Measurements from ENCODE around the gene CHPT1.

The CHPT1 gene

DNA sequence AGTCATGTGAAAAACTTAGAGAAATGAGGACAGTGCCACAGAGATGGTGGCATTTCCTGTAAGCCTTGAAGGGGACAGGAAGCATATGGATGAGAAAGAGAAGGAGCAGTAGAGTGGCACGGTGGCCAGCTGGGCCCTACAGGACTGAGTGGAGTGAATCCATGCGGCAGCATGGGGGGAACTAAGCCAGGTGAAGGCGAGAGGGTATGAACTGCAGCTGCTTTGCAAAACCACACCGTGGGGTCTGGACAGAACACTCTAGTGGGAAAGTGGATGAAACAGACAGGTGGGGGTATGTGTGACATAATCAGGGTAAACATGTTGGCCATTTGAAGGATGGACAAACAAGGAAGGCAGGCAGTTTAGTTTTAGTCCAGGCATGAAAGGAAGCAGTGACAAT, 52.2 kb downstream of the CHPT1 start:
- TF ChIP-seq, protein P1, sequence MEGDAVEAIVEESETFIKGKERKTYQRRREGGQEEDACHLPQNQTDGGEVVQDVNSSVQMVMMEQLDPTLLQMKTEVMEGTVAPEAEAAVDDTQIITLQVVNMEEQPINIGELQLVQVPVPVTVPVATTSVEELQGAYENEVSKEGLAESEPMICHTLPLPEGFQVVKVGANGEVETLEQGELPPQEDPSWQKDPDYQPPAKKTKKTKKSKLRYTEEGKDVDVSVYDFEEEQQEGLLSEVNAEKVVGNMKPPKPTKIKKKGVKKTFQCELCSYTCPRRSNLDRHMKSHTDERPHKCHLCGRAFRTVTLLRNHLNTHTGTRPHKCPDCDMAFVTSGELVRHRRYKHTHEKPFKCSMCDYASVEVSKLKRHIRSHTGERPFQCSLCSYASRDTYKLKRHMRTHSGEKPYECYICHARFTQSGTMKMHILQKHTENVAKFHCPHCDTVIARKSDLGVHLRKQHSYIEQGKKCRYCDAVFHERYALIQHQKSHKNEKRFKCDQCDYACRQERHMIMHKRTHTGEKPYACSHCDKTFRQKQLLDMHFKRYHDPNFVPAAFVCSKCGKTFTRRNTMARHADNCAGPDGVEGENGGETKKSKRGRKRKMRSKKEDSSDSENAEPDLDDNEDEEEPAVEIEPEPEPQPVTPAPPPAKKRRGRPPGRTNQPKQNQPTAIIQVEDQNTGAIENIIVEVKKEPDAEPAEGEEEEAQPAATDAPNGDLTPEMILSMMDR (IDR thresholded peaks at IDR 0.05; ENCODE audit: control insufficient read depth, insufficient read depth, low read depth, low read length, missing control alignments), result no peak
- H3K4me3 ChIP-seq (ENCODE audit: control insufficient read depth, low read depth, low read length), result no peak overlapping the region
- DNase-seq (ENCODE audit: low read depth), result no peak

DNA sequence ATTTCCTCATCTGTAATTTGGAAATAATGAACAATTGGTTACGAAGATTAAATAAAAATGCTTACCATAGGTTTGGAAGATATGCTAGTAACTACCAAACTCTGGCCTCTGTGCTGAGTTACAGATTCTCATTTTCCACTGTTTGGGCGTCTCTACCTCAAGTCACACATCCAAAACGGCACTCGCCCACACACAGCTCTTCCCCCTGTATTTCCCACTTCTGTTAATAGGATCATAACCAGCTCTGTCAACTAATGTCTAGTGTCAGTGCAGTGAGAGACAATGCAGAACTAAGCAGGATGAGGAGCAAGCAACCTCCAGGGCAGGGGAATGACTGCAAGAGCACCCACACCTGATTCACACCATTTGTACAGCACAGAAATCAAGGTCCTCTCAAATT, 52.7 kb downstream of the CHPT1 start:
- TF ChIP-seq, protein P1 (IDR thresholded peaks at IDR 0.05; ENCODE audit: control insufficient read depth, insufficient read depth, low read depth, low read length, missing control alignments), result no peak
- no peak for DNase-seq (ENCODE audit: low read depth)
- H3K4me3 ChIP-seq (ENCODE audit: control insufficient read depth, low read depth, low read length), result no peak overlapping the region

DNA sequence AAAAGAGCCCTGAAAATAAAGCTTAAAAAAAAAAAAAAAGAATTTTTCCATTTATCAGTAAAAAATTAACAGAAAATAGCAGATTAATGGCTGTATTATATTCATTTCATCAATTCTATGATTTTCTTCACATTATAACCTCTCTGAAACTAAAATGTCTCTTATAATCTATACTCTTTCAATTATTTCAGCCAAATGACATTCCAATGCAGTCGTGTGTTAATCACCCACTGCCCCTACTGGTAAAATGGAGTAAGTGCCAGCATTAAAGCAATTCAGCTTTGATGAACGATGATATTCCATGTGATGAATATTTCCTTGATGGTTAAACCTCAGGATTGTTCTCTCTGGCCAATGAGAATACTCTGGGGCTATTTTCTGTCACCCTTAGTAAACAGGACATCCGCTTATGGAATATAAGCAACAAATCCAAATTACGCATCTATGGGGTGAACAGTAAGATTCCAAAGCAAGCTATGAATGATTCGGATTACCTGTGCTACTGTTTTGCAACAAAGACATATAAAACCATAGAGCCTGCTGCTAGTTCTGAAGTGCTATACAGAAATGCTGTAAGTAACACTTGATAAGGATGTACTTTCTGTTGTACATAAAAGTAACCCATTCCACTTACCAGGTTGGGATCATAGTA, 62.1 kb downstream of the CHPT1 start:
- TF ChIP-seq, protein P1 (IDR thresholded peaks at IDR 0.05; ENCODE audit: control insufficient read depth, insufficient read depth, low read depth, low read length, missing control alignments), result peak; percentile 75
- no peak overlapping the region for H3K4me3 ChIP-seq (ENCODE audit: control insufficient read depth, low read depth, low read length)
- DNase-seq (ENCODE audit: low read depth), result no peak

DNA sequence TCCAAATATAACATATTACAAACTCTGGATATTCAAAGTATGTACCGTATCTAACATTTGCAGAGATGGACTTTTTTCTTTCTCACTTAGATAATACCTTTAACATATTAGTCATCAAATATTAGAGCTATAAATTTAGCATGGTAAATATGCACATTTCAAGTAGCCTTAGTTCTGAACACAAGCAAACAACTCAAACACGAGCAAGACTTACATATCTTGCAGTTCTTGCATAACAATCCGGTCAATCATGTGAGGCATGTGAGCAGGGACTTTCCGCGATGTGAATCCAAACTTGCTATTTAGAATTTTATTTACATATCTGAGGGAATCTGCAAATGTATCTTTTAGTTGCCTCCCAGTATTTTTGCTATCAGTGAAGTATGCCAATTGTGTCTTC, 63.9 kb downstream of the CHPT1 start:
- TF ChIP-seq, protein P1 (IDR thresholded peaks at IDR 0.05; ENCODE audit: control insufficient read depth, insufficient read depth, low read depth, low read length, missing control alignments), result no peak
- H3K4me3 ChIP-seq (ENCODE audit: control insufficient read depth, low read depth, low read length), result no peak overlapping the region
- no peak for DNase-seq (ENCODE audit: low read depth)

DNA sequence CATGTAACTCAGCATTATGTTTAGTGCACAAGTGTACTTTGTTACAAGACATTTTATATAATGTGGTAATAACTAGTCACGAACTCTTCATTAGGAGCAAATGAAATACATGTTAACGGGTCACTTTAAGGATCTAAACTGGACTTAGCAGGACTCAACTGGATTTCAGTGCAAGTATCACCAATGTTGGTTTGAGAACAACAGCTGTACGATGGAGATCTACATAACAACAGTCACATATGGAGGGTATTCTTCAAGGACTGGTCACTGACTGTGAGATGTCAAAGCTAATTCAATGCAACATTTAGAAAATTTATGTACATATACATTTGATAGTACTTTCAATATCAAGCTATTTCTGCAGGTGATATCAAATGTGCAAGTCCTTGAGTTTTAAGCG, 64.3 kb downstream of the CHPT1 start:
- no peak overlapping the region for H3K4me3 ChIP-seq (ENCODE audit: control insufficient read depth, low read depth, low read length)
- no peak for DNase-seq (ENCODE audit: low read depth)
- TF ChIP-seq, protein P1 (IDR thresholded peaks at IDR 0.05; ENCODE audit: control insufficient read depth, insufficient read depth, low read depth, low read length, missing control alignments), result no peak

DNA sequence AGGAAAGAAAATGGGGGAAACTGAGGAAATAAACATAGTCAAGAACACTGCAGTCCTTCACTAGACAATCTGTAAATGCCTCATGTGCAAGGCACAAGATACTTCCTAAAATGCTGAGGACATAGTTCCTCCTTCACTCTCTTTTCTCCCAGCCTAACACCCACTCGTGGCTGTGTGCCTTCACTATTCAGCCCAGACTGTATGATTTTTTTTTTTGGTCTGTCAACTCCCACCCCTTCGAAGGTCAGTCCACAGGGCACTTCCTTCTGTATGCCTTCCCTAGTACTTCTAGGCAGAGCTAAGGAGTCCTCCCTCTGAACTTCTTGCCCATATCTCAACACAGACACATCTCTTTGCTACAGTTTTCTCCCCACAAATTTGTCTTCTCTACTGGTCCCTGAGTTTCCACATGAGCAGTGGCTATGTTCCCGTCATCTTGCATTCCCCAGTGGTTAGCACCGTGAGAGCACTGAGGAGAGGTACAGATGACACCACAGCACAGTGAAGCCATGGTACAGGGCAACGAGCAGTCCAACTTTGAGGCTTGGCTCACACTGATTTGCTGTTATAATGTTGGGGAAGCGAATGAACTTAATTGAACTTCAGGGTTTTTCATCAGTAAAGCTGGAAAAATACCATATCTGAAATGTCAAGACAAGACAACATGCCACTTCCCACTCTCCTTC, 65.9 kb downstream of the CHPT1 start:
- no peak for DNase-seq (ENCODE audit: low read depth)
- TF ChIP-seq, protein P1 (IDR thresholded peaks at IDR 0.05; ENCODE audit: control insufficient read depth, insufficient read depth, low read depth, low read length, missing control alignments), result no peak
- no peak overlapping the region for H3K4me3 ChIP-seq (ENCODE audit: control insufficient read depth, low read depth, low read length)
